Keratinocyte (primary cell): Measurements from ENCODE around the gene SLC22A1.
"Not testable (repeated sequence)": the region's sequence is repeated elsewhere in the genome, so short reads cannot be mapped to it uniquely, and the experiment has no call there.

Source experiments
- CTCF ChIP-seq, 3 experiments: IDR thresholded peaks in 1 of 3; conservative IDR thresholded peaks in 1 of 3; optimal IDR thresholded peaks in 1 of 3; 2 replicates in 2 of 3; 3 replicates in 1 of 3; pipeline versions ENCODE3 to v1.5.1; 2011; ENCODE audit warnings: low read length in 3 of 3, mild to moderate bottlenecking in 3 of 3, moderate library complexity in 2 of 3, control low read depth in 1 of 3, inconsistent platforms in 1 of 3; ENCODE audit not compliant: insufficient read depth in 2 of 3; ENCODE audit errors: extremely low read depth in 1 of 3
- EZH2 ChIP-seq: IDR thresholded peaks from one replicate; pipeline ENCODE4 v1.6.1; 2012; ENCODE audit warnings: inconsistent platforms, mild to moderate bottlenecking, low read length, moderate library complexity

- not testable (repeated sequence) for TF ChIP-seq EZH2; CTCF (optimal IDR thresholded peaks at IDR 0.05 in 1 of 3, IDR thresholded peaks at IDR 0.05 in 1 of 3, conservative IDR thresholded peaks at IDR 0.05 in 1 of 3; ENCODE audit: extremely low read depth in 1 of 3, insufficient read depth in 2 of 3, low read length in 3 of 3)
Measured at GRCh38 chr6:160090442-160091239, 31.0 kb upstream of the SLC22A1 start.
